HUES6 (cell line): ENCODE measurements around the gene MCAT.
"Not testable (repeated sequence)": the region's sequence is repeated elsewhere in the genome, so short reads cannot be mapped to it uniquely, and the experiment has no call there.

Experiments
- H3K27ac ChIP-seq: 2 replicates; pipeline ENCODE4 v1.7.0; 2013; ENCODE audit warnings: low read depth, mild to moderate bottlenecking, low read length, inconsistent platforms
- H3K27me3 ChIP-seq: 2 replicates; pipeline ENCODE4 v1.6.1; 2013; ENCODE audit warnings: low read length; ENCODE audit not compliant: control insufficient read depth, insufficient read depth
- H3K36me3 ChIP-seq: 2 replicates; pipeline ENCODE4 v1.6.1; 2013; ENCODE audit warnings: low read length; ENCODE audit not compliant: control insufficient read depth, insufficient read depth
- H3K4me1 ChIP-seq: 2 replicates; pipeline ENCODE4 v1.6.1; 2013; ENCODE audit warnings: low read length; ENCODE audit not compliant: control insufficient read depth, insufficient read depth
- H3K4me3 ChIP-seq: 2 replicates; pipeline ENCODE4 v1.5.1; 2013; ENCODE audit warnings: low read depth, low read length
- H3K9ac ChIP-seq: one replicate; pipeline ENCODE4 v1.6.1; 2013; ENCODE audit warnings: mild to moderate bottlenecking, low read length
- H3K9me3 ChIP-seq: 2 replicates; pipeline ENCODE4 v1.6.1; 2013; ENCODE audit warnings: low read depth, low read length; ENCODE audit not compliant: control insufficient read depth, insufficient read depth

MCAT gene

GRCh38 chr22:43116932-43117331, 26.3 kb downstream of the MCAT start:
- H3K9ac ChIP-seq, result no peak overlapping the region
- H3K36me3 ChIP-seq, result no peaks in the 10 kb centered on the region
- H3K4me3 ChIP-seq, result no peak overlapping the region
- H3K4me1 ChIP-seq, result peaks cover 9% of the 10 kb centered on the region
- no peaks in the 10 kb centered on the region for H3K9me3 ChIP-seq
- no peak overlapping the region for H3K27ac ChIP-seq
- H3K27me3 ChIP-seq, result peaks cover 32% of the 10 kb centered on the region

GRCh38 chr22:43114958-43115357, 28.2 kb downstream of the MCAT start:
- Histone ChIP-seq H3K4me3 (no peak overlapping the region), H3K27ac (no peak overlapping the region), H3K4me1 (peaks cover 18% of the 10 kb centered on the region), H3K36me3 (no peaks in the 10 kb centered on the region), H3K9ac (no peak overlapping the region), H3K9me3 (no peaks in the 10 kb centered on the region), H3K27me3 (peaks cover 51% of the 10 kb centered on the region)

- H3K9ac ChIP-seq, result no peak overlapping the region
- H3K9me3 ChIP-seq, result no peaks in the 10 kb centered on the region
- H3K27ac ChIP-seq, result no peak overlapping the region
- peaks cover 63% of the 10 kb centered on the region for H3K27me3 ChIP-seq
- no peaks in the 10 kb centered on the region for H3K36me3 ChIP-seq
- peaks cover 17% of the 10 kb centered on the region for H3K4me1 ChIP-seq
- no peak overlapping the region for H3K4me3 ChIP-seq
Observed at GRCh38 chr22:43113526-43114251, 29.5 kb downstream of the MCAT start.

DNA sequence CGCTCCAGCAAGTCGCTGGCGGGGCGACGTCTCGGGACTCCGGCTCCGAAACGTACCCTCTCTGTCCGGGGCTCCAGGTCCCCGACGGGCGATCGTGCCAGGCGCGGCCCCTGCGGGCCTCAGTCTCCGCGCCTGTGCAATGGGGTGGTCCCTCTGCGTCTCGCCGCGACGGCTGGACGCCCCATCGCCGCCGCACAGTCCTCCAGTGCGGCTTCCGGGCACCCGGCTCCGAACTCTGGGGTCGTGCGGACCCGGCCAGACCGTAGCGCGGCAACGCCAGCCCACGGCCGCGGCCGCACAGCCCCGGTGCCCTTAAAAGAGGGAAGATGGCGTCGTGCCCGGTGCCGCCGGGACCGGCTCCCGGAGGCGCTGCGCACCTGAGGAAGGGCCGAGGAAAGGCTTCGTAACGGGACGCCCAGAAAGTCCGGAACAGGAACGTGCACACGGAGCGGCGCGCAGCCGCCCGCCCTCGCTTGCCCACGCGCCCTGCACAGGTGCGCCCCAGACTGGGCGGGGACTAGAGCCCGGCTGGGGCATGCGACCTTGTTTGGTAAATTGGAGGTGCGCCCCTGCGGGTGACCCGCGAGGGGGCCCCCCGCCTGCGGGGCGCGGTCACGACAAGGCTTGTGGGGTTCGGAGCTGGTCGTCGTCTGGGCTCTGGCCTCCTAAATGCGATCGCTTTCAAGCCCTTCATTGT, 32.1 kb downstream of the MCAT start:
- peak overlapping the region; percentile 17 for H3K9ac ChIP-seq
- H3K27me3 ChIP-seq, result peaks cover 65% of the 10 kb centered on the region
- H3K36me3 ChIP-seq, result no peaks in the 10 kb centered on the region
- H3K9me3 ChIP-seq, result no peaks in the 10 kb centered on the region
- H3K4me1 ChIP-seq, result peaks cover 10% of the 10 kb centered on the region
- peak overlapping the region; percentile 62 for H3K4me3 ChIP-seq
- H3K27ac ChIP-seq, result no peak overlapping the region

GRCh38 chr22:43110444-43110926, 32.7 kb downstream of the MCAT start, which contains the start of gene BIK:
BIK (plus strand) TSS chr22:43110750; CDS start chr22:43124023, 13,273 bp downstream.
- Histone ChIP-seq H3K27ac (no peak within 1 kb of the TSS), H3K4me1 (peaks cover 10% of the 10 kb centered on the region), H3K27me3 (peaks cover 65% of the 10 kb centered on the region), H3K9me3 (no peaks in the 10 kb centered on the region), H3K9ac (peak within 1 kb of the TSS; percentile 17), H3K4me3 (peak within 1 kb of the TSS; percentile 62), H3K36me3 (no peaks in the 10 kb centered on the region)

- Histone ChIP-seq H3K27me3 (peaks cover 62% of the 10 kb centered on the region), H3K27ac (no peak overlapping the region), H3K4me3 (peak overlapping the region; percentile 62), H3K9ac (no peak overlapping the region), H3K36me3 (no peaks in the 10 kb centered on the region), H3K4me1 (peaks cover 10% of the 10 kb centered on the region), H3K9me3 (no peaks in the 10 kb centered on the region)
Observed at GRCh38 chr22:43109921-43110443, 33.2 kb downstream of the MCAT start.

DNA sequence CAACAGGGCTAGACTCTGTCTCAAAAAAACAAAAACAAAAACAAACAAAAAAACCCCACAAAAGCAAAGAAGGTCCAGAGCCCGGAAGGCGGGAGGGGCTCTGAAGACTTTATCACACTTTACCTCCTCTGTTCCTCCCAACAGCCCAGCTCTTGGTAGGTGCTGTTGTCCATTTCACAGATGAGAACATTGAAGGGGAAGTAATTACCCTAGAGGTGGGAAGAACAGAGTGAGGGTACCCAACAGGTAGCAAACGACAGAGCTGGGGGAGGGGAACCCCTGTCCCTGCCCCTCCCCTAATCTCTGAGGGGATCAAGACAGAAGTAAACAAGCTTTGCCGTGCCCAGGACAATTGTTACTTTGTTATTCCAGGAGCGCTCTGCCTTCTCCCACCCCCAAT, 33.7 kb downstream of the MCAT start:
- H3K27ac ChIP-seq, result no peak overlapping the region
- H3K4me3 ChIP-seq, result peak overlapping the region; percentile 4; the same call in 1 of the 2 replicates
- H3K27me3 ChIP-seq, result peaks cover 57% of the 10 kb centered on the region
- peaks cover 10% of the 10 kb centered on the region for H3K4me1 ChIP-seq
- no peaks in the 10 kb centered on the region for H3K36me3 ChIP-seq
- no peak overlapping the region for H3K9ac ChIP-seq
- H3K9me3 ChIP-seq, result no peaks in the 10 kb centered on the region

DNA sequence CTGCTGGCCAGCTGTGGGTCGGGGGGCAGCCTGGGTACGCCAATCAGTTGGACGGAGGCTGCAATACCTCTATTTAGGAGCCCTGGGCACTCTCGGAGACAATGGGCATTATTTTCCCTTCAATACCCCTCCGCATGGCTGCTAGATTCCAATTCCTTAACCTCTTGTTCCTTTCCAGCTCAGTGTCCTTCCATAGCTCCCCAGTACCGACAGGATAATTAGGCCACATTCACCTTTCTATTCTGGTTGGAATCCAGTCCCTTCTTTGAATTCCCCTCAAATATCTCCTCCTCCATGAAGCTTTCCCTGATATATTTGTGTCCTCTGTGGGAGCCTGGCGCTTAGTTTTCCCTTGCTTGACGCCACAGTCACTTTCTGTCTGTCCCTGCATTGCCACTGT, 36.9 kb downstream of the MCAT start:
- Histone ChIP-seq H3K27me3 (peaks cover 27% of the 10 kb centered on the region), H3K36me3 (no peaks in the 10 kb centered on the region), H3K27ac (no peak overlapping the region), H3K4me1 (peaks cover 14% of the 10 kb centered on the region), H3K4me3 (no peak overlapping the region), H3K9me3 (no peaks in the 10 kb centered on the region), H3K9ac (no peak overlapping the region)

DNA sequence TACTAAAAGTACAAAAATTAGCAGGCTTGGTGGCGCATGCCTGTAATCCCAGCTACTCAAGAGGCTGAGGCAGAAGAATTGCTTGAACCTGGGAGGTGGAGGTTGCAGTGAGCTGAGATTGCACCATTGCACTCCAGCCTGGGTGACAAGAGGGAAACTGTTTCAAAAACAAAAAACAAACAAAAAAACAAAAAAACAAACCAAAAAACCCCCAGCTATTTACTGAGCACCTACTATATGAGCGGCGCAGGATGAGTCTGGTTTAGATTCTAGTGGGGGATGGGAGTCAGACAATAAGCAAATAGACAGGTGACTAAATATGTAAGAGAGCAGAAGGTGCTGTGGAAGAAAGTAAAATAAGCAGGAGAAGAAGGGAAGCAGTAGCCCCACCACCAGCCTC, 38.2 kb downstream of the MCAT start:
- Histone ChIP-seq H3K27me3 (peaks cover 14% of the 10 kb centered on the region), H3K4me1 (peaks cover 10% of the 10 kb centered on the region)
- not testable (repeated sequence) for H3K9ac ChIP-seq, H3K36me3 ChIP-seq, H3K27ac ChIP-seq, H3K4me3 ChIP-seq, H3K9me3 ChIP-seq

GRCh38 chr22:43104056-43104625, 39.1 kb downstream of the MCAT start:
- H3K36me3 ChIP-seq, H3K27ac ChIP-seq, H3K9me3 ChIP-seq, H3K9ac ChIP-seq, H3K4me3 ChIP-seq, H3K27me3 ChIP-seq: not testable (repeated sequence)
- peaks cover 10% of the 10 kb centered on the region for H3K4me1 ChIP-seq

DNA sequence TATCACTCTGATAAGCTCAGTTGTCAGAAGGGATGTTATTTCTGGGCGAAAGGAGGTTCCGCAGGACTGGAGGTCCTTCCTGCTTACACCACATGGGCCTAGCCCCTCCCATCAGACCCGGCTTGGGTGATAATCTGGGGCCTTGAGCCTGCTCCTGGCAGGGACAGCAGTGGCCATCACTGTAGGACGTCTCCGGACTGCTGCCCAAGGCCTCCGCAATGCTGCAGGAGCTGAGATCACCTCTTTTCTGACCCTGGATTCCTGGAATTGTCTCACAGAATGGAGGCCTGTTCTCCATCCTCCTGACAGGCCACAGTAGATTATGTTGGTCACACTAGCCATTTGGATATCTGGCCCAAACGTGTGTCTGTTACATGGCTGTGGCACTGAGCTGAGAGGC, 41.9 kb downstream of the MCAT start:
- Histone ChIP-seq H3K4me1 (peaks cover 10% of the 10 kb centered on the region), H3K27me3 (no peaks in the 10 kb centered on the region; the same call in 1 of the 2 replicates)

More for the DNA sequence above, 41.9 kb downstream of the MCAT start:
- H3K27ac ChIP-seq, result no peak overlapping the region
- no peaks in the 10 kb centered on the region for H3K36me3 ChIP-seq
- peaks cover 11% of the 10 kb centered on the region for H3K9me3 ChIP-seq
- H3K4me3 ChIP-seq, result no peak overlapping the region
- H3K9ac ChIP-seq, result no peak overlapping the region
